Measurements from ENCODE around the gene ZNF337. TPM values are rescaled to one million over a fixed set of nuclear protein-coding genes. Genes with fewer than 3 reads are reported as not detected.
A peak's percentile ranks its signal among the peaks of the same experiment; 100 is the strongest.

ZNF337 gene
- total and polyA plus RNA-seq, 2 donors (not counting 1 experiment from before 2014, with no cell fraction given) = 7.1 to 24.9 TPM

DNA sequence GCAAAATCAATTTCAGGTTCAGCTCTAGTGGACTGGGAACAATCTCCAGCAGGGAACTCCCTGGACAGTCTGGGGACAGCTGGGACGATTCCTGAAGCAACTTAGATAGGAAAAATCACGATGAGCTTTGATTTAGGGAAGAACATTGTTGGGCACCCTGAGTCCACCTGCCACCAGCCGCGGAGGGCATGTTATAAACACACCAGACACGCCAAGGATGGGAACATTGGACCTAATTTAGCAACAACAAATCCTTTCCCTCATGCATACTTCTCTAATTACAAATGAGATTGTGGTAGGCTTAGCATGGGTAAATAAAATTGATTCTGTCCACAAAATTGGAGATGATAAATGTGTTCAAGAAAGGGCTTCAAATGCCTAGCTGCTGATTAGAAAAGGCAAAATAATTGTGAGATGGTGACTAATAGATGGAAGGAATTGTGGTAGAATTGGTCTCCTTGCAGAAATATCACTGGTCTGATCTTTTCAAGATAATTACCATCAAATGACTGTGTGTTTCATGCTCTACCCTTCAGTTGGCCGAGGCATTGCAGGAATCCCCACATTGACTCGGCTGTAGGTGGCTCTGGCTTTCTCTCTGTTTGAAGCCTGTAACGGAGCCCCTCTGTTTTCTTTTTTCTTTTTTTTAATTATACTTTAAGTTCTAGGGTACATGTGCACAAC, 66.7 kb downstream of the ZNF337 start:
- TF ChIP-seq, protein P1, sequence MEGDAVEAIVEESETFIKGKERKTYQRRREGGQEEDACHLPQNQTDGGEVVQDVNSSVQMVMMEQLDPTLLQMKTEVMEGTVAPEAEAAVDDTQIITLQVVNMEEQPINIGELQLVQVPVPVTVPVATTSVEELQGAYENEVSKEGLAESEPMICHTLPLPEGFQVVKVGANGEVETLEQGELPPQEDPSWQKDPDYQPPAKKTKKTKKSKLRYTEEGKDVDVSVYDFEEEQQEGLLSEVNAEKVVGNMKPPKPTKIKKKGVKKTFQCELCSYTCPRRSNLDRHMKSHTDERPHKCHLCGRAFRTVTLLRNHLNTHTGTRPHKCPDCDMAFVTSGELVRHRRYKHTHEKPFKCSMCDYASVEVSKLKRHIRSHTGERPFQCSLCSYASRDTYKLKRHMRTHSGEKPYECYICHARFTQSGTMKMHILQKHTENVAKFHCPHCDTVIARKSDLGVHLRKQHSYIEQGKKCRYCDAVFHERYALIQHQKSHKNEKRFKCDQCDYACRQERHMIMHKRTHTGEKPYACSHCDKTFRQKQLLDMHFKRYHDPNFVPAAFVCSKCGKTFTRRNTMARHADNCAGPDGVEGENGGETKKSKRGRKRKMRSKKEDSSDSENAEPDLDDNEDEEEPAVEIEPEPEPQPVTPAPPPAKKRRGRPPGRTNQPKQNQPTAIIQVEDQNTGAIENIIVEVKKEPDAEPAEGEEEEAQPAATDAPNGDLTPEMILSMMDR (conservative IDR thresholded peaks at IDR 0.05 in 1 of 2, IDR thresholded peaks at IDR 0.05 in 1 of 2; ENCODE audit: low read depth in 1 of 2, low read length in 2 of 2) = no peak
- TF ChIP-seq EZH2 (IDR thresholded peaks at IDR 0.05; ENCODE audit: low read length, missing control alignments) = no peak
- Histone ChIP-seq H3K9me3 (ENCODE audit: control insufficient read depth, insufficient read depth, low read depth, low read length) (no peaks in the 10 kb centered on the region), H3K4me2 (ENCODE audit: extremely low read depth, insufficient read depth, low read length) (no peak overlapping the region), H3K27me3 (ENCODE audit: control insufficient read depth, insufficient read depth, low read length) (no peaks in the 10 kb centered on the region), H2AFZ (ENCODE audit: low read length) (no peak overlapping the region), H3K36me3 (ENCODE audit: control insufficient read depth, insufficient read depth, low read length) (no peaks in the 10 kb centered on the region), H3K4me3 (replicated peaks in 1 of 4; ENCODE audit: control extremely low read depth in 1 of 4, insufficient read depth in 1 of 4, low read depth in 3 of 4, low read length in 4 of 4) (no peak overlapping the region), H3K27ac (ENCODE audit: insufficient read depth, low read length) (no peak overlapping the region), H4K20me1 (ENCODE audit: control insufficient read depth, extremely low read depth, insufficient read depth, low read length) (no peaks in the 10 kb centered on the region), H3K79me2 (ENCODE audit: control insufficient read depth, insufficient read depth, low read length) (no peaks in the 10 kb centered on the region), H3K4me1 (ENCODE audit: control insufficient read depth, extremely low read depth, insufficient read depth, low read length) (no peaks in the 10 kb centered on the region), H3K9ac (ENCODE audit: insufficient read depth, low read length) (no peak overlapping the region)
- DNase-seq (ENCODE audit: low read depth in 2 of 2) = peak in 1 of 2 donors; percentile 13

GRCh38 chr20:25626779-25627178, 69.9 kb downstream of the ZNF337 start:
- H3K4me2 ChIP-seq (ENCODE audit: extremely low read depth, insufficient read depth, low read length) = no peak overlapping the region
- DNase-seq (ENCODE audit: low read depth in 2 of 2) = no peak
- no peaks in the 10 kb centered on the region for H3K9me3 ChIP-seq (ENCODE audit: control insufficient read depth, insufficient read depth, low read depth, low read length)
- no peak for TF ChIP-seq EZH2 (IDR thresholded peaks at IDR 0.05; ENCODE audit: low read length, missing control alignments)
- TF ChIP-seq, protein P1 (conservative IDR thresholded peaks at IDR 0.05 in 1 of 2, IDR thresholded peaks at IDR 0.05 in 1 of 2; ENCODE audit: low read depth in 1 of 2, low read length in 2 of 2) = no peak
- no peak overlapping the region for H3K27ac ChIP-seq (ENCODE audit: insufficient read depth, low read length)
- no peak overlapping the region for H3K4me3 ChIP-seq (replicated peaks in 1 of 4; ENCODE audit: control extremely low read depth in 1 of 4, insufficient read depth in 1 of 4, low read depth in 3 of 4, low read length in 4 of 4)
- no peaks in the 10 kb centered on the region for H4K20me1 ChIP-seq (ENCODE audit: control insufficient read depth, extremely low read depth, insufficient read depth, low read length)
- no peaks in the 10 kb centered on the region for H3K27me3 ChIP-seq (ENCODE audit: control insufficient read depth, insufficient read depth, low read length)
- peaks cover 20% of the 10 kb centered on the region for H3K79me2 ChIP-seq (ENCODE audit: control insufficient read depth, insufficient read depth, low read length)
- no peaks in the 10 kb centered on the region for H3K4me1 ChIP-seq (ENCODE audit: control insufficient read depth, extremely low read depth, insufficient read depth, low read length)
- H3K36me3 ChIP-seq (ENCODE audit: control insufficient read depth, insufficient read depth, low read length) = no peaks in the 10 kb centered on the region
- no peak overlapping the region for H3K9ac ChIP-seq (ENCODE audit: insufficient read depth, low read length)
- H2AFZ ChIP-seq (ENCODE audit: low read length) = no peak overlapping the region

- H2AFZ ChIP-seq (ENCODE audit: low read length) = peak overlapping the region; percentile 55
- no peak for DNase-seq (ENCODE audit: low read depth in 2 of 2)
- H3K27me3 ChIP-seq (ENCODE audit: control insufficient read depth, insufficient read depth, low read length) = no peaks in the 10 kb centered on the region
- peak overlapping the region; percentile 87 for H3K27ac ChIP-seq (ENCODE audit: insufficient read depth, low read length)
- no peak for TF ChIP-seq EZH2 (IDR thresholded peaks at IDR 0.05; ENCODE audit: low read length, missing control alignments)
- TF ChIP-seq, protein P1 (conservative IDR thresholded peaks at IDR 0.05 in 1 of 2, IDR thresholded peaks at IDR 0.05 in 1 of 2; ENCODE audit: low read depth in 1 of 2, low read length in 2 of 2) = no peak
- peaks cover 33% of the 10 kb centered on the region for H3K79me2 ChIP-seq (ENCODE audit: control insufficient read depth, insufficient read depth, low read length)
- H3K9ac ChIP-seq (ENCODE audit: insufficient read depth, low read length) = peak overlapping the region; percentile 75
- no peaks in the 10 kb centered on the region for H3K4me1 ChIP-seq (ENCODE audit: control insufficient read depth, extremely low read depth, insufficient read depth, low read length)
- no peaks in the 10 kb centered on the region for H3K9me3 ChIP-seq (ENCODE audit: control insufficient read depth, insufficient read depth, low read depth, low read length)
- H3K4me3 ChIP-seq (replicated peaks in 1 of 4; ENCODE audit: control extremely low read depth in 1 of 4, insufficient read depth in 1 of 4, low read depth in 3 of 4, low read length in 4 of 4) = peak overlapping the region; percentile 88 to 92 (median 90)
- H3K36me3 ChIP-seq (ENCODE audit: control insufficient read depth, insufficient read depth, low read length) = no peaks in the 10 kb centered on the region
- H4K20me1 ChIP-seq (ENCODE audit: control insufficient read depth, extremely low read depth, insufficient read depth, low read length) = no peaks in the 10 kb centered on the region
- peak overlapping the region; percentile 93 for H3K4me2 ChIP-seq (ENCODE audit: extremely low read depth, insufficient read depth, low read length)
Measured at GRCh38 chr20:25624500-25624939, 72.1 kb downstream of the ZNF337 start.

Other genes with a start within 250 kb of the ZNF337 start
- gene NINL, start 111.3 kb downstream of the ZNF337 start, total RNA-seq = 11.3 and 16.3 TPM in 2 replicates
- gene NINL, start 111.3 kb downstream of the ZNF337 start, polyA plus RNA-seq = 4.4 TPM in 2 replicates
- gene NANP, start 72.8 kb downstream of the ZNF337 start, total RNA-seq = 8.8 and 9.5 TPM in 2 replicates
- 9.4 and 9.9 TPM in 2 replicates for gene NANP, start 72.8 kb downstream of the ZNF337 start, polyA plus RNA-seq